GM18526 (cell line): ENCODE results near the gene GPR83.

ENCODE experiments used
- POLR2A ChIP-seq: IDR thresholded peaks from 3 replicates; pipeline ENCODE4 v1.6.1; 2011; ENCODE audit not compliant: insufficient read length; ENCODE audit errors: extremely low read depth

The GPR83 gene

DNA sequence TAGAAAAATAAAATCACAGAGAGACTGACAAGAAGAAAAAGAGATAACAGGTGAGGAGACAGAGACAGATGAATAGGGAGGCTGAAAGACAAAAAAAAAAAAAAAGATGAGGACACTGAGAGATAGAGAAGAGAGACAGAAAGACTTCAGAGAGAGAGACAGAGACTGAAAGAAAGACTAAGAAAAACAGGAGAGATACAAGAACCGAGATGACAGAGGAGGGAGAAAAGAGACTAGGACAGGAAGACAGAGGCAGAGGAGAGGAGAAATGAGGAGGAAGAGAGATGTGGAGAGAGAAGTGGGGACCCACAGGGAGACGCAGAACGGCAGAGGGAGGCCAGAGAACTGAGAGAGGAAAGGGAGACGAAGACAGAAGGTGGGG lies 771 bp downstream of the GPR83 start:
- no peak for TF ChIP-seq POLR2A

DNA sequence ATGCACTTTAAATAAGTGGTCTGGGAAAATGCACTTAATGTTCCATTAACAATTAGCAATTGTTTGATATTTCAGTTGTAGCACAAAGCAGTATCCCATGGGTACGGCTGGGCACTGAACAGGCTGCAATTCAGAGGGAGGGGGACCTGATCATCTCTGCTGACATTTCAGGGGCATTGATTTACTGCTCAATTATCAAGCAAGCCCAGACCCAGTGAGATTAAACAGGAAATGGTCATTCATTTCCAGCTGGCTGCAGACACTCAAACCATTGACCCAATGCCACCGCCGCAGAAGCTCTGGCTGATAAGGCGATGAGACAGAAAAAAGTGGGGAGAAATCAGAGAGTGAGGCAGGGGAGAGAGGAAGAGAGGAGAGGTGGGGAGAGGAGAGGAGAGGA lies 1.2 kb downstream of the GPR83 start:
- no peak for TF ChIP-seq POLR2A

DNA sequence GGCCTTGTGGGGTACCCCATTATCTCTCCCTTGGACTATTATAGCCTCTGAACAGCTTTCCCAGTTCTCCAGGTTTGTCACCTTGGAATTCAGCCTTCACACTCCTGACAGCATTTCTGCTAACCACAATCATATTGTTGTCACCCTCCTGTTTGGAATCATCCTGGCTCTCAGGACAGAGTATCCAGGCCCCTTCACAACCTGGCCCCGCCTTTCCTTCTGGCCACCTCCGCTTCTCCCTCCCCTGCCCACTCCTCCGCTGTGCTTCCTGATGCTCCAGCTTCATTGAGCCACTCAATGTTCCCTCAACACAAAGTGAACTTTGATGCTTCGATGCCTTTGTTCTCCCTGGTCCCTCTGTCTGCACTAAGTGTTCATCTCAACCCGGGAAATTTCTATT lies 3.1 kb downstream of the GPR83 start:
- TF ChIP-seq POLR2A = no peak

DNA sequence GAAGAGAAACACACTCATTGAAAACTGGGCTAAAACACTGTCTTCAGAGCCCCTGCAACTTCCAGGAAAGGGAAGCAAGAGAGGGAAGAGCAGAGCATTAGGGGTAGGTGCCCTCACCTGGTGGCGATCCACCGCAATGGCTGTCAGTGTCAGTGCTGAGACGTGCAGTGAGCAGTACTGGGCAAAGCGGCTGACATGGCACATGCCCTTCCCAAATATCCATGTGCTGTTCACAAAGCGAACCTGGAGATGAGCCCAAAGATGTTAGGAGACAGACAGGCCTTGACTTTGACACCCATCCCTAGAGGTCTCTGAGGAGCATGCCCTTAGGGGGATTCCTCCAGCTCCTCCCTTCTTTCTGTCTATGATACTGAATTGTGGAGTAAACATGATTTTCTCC lies 4.9 kb downstream of the GPR83 start:
- no peak for TF ChIP-seq POLR2A

DNA sequence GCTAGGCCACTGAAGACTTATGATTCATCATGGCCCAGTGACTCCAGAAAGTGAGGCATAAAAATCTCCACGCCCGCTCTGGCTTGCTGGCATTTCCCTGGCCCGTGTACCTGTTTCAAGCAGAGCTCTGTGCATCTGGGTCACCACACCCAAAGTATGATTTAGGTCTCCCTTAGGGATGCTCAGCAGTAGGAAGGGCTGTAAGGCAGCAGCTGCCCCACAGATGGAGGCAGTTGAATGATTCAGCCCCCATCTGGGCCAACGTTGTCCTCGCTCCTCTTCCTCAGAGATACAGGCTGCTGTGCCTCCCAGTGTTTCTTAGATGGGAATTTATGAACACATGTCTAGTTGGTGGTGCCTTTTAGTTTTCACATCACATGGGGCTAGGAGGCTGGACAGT lies 21.6 kb downstream of the GPR83 start:
- no peak for TF ChIP-seq POLR2A

DNA sequence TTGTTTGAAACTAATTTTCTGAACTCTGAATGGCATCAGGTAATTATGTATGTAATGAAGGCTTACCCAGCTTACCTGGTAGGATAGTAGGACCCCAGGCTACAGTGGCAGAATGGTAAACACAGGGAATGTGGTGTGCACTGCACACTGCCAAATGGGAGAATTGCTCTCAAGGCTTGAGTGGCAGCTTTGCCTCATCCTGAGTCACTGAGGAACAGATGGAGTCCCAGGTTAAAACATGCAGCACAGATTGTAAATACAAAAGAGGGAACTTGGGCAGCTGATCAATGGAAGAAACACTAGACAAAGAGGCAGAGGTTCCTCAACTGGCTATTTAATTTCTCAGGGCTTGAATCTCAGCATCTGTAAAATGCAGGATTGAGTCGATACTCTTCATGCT lies 24.4 kb downstream of the GPR83 start:
- TF ChIP-seq POLR2A = no peak

DNA sequence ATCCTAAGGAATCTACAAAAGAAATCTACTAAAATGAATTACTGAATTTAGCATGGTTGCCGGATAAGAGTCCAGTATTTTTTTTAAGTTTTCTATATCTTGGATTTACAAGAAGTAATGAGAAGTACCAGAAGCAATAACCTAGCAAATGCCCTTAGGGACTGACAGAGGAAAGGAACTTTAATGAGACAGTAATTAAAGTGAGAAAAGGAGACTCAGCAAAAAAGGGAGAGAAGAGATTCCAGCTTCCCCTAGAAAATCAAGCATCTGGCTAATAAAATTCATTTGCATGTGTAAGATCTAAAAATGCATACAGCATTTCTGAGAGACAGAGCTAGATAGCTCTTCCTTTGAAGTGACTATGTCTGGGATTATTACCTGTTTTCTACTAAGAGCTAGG lies 57.7 kb downstream of the GPR83 start:
- no peak for TF ChIP-seq POLR2A

DNA sequence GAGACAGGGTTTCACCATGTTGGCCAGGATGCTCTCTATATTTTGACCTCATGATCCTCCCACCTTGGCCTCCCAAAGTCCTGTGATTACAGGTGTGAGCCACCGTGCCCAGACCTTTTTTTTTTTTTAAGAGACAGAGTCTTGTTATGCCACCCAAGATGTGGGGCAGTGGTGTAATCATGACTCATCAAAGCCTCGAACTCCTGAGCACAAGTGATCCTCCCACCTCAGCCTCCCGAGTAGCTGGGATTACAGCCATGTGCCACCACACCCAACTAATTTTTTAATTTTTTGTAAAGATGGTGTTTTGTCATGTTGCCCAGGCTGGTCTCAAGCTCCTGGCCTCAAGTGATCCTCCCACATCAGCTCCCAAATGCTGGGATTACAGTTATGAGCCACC lies 59.0 kb downstream of the GPR83 start:
- TF ChIP-seq POLR2A = no peak

DNA sequence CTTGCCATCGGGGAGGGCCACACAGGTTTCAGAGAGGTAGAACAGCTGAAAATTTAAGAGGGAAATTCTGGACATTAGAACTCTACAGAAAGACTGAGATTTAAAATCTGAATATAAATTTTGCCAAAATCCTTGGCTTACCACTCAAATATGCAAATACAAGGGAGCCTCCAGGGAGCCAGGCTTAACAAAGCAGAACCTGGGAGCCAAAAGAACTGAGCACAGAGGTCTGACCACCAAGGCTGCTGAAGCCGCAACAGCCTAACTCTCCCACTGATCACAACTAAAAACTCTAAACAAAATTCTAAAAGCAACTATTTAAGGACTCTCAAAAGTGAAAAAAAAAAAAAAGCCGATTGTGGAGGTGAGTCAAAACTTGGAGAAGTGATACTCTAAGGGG lies 62.6 kb downstream of the GPR83 start:
- TF ChIP-seq POLR2A = no peak

DNA sequence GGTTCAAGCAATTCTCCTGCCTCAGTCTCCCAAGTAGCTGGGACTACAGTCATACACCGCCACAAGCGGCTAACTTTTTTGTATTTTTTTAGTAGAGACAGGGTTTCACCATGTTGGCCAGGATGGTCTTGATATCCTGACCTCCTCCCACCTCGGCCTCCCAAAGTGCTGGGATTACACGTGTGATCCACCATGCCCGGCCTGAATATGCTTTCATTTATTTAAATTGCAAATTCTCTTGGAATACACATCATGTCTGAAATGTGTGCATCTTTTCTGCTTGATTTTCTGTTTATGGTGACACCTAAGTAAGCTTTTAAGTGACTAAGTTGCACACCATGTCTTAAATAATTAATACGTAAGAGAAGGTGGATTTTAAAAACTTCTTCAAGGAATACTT lies 65.2 kb downstream of the GPR83 start:
- no peak for TF ChIP-seq POLR2A

DNA sequence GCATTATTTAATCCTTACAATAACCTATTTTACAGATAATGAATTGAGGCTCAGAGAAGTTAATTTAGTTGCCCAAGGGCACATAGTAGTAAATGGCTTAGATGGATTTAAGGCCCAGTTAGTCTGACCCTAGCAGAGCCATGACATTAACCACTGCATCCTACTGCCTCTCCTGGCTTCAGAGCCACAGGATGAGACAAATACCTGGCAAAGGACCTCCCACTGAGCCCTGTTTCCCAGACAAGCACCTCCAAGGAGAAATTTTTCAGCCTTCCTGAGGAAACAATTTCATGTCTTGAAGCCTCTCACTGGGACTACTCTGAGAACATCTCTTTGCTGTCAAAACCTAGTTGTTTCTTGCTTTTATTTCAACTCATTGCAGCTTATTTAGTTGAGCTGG lies 68.4 kb downstream of the GPR83 start:
- no peak for TF ChIP-seq POLR2A

DNA sequence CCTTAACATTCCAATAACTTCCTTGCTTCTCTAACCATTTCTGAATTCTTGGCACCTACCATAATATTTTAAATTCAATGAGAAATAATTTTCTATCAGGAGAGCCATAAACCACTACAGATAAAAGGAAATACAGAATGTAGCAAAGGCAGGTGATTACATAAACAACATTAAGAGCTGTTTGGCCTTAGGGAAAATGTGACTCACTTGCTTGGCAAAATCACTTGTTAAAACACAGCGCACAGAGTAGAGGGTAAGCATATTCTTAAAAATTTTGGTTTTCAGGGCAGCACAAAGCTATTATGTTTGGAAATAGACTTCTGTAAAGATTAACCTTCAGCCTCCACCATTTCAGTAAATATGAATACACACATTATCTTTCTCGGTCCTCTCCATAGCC lies 70.4 kb downstream of the GPR83 start:
- no peak for TF ChIP-seq POLR2A

DNA sequence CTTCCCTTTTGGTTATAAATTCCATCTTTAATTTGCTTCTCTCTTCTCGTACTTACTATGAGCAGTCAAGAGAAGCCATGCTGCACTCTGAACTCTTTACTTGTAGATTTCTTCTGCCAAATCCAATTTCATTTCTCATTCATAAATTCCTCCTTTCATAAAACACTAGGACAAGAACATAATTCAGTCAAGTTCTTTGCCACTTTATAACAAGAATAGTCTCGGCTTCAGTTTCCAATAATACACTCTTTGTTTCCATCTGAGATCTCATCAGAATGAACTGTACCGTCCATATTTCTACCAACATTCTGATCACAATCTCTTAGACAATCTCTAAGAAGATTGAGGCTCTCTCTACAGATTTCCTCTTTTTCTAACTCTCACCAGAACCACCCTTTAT lies 71.7 kb downstream of the GPR83 start:
- no peak for TF ChIP-seq POLR2A

DNA sequence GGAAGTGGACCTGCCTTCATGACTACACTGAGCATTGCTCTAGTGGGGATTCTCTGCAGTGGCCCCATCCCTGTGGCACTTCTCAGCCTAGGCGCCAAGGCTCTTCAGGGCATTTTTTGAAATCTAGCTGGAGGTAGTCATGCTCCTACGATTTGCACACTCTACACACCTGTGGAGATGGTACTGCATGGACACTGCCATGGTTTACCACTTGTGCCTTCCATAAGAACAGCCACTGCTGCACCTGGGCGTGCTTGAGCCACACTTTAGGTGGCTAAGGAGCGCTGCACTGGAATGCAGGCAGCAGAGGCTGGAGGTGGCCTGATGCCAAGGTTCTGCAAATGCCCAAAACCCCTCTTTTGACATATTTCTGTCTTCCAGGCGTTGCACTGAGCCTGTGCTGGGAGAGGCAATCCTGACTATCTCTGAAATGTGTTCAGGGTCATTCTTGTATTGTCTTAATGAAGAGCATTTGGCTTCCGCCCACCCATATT lies 72.6 kb downstream of the GPR83 start:
- no peak for TF ChIP-seq POLR2A
